ENCODE results near the gene FAM170A.

DNA sequence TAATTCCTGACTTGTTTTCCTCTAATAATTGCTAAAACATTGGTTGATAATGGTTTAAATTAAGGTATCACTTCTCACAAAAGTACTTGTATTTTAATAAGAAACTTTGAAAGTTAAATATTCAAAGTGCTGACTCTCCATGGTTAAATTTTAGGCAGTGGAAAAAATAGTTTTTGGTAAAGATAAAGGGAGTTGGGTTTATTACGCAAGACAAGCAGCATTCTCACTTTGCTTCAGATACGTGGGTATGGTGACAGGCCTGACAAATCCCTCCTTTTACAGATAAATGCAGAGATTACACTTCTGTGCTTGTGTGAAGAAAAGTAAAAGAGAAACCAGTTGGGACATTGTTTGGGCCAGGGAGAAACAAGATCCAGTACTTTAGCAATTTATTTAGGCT lies 14.5 kb upstream of the FAM170A start:
- TF ChIP-seq, protein P1, sequence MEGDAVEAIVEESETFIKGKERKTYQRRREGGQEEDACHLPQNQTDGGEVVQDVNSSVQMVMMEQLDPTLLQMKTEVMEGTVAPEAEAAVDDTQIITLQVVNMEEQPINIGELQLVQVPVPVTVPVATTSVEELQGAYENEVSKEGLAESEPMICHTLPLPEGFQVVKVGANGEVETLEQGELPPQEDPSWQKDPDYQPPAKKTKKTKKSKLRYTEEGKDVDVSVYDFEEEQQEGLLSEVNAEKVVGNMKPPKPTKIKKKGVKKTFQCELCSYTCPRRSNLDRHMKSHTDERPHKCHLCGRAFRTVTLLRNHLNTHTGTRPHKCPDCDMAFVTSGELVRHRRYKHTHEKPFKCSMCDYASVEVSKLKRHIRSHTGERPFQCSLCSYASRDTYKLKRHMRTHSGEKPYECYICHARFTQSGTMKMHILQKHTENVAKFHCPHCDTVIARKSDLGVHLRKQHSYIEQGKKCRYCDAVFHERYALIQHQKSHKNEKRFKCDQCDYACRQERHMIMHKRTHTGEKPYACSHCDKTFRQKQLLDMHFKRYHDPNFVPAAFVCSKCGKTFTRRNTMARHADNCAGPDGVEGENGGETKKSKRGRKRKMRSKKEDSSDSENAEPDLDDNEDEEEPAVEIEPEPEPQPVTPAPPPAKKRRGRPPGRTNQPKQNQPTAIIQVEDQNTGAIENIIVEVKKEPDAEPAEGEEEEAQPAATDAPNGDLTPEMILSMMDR (IDR thresholded peaks at IDR 0.05), result no peak
- TF ChIP-seq POLR2A (IDR thresholded peaks at IDR 0.05), result no peak

Data from Peyer's patch (tissue), 4 donors.